ENCODE results near the gene PTPRU.

PTPRU gene

DNA sequence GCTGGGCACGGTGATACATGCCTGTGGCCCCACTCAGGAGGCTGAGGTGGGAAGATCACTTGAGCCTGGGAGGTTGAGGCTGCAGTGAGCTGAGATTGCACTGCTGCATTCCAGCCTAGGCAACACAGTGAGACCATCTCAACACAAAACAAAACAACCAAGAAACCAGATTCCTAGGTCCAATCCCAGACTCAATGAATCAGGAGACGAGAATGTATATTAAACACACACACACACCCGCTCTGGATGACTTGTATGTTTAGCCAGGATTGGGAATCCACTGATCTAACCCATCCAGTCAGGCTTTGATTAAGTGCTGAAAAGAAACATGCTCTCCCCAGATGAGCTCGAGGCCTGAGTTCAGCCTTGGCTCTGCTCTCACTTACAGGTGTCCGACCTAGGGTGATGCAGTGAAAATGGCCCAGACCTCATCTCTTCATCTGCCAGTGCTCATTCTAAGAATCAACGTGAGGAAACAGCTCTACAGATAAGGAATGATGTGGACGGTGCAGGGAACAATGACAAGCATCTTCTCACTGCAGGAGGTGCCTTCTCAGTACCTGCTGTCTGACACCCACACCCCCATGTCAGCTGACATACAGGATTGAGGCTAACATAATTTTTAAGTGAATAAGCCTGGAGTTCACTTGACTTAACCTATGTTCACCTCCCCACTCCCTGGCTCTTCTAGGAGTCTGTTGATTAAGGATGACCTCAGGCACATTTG is 39.3 kb upstream of the PTPRU start:
- TF ChIP-seq ZFP30 (CRISPR knock-in tag; IDR thresholded peaks at IDR 0.05) (no peak), TSHZ2 (CRISPR knock-in tag; IDR thresholded peaks at IDR 0.05) (no peak), ESRRG (CRISPR knock-in tag; IDR thresholded peaks at IDR 0.05) (no peak), ZFP3 (CRISPR knock-in tag; IDR thresholded peaks at IDR 0.05) (no peak), CSDC2 (CRISPR knock-in tag; IDR thresholded peaks at IDR 0.05) (no peak), SNAI2 (CRISPR knock-in tag; IDR thresholded peaks at IDR 0.05) (no peak), BACH2 (CRISPR knock-in tag; IDR thresholded peaks at IDR 0.05; ENCODE audit: borderline replicate concordance) (no peak), RARB (CRISPR knock-in tag; IDR thresholded peaks at IDR 0.05) (no peak), ZNF70 (CRISPR knock-in tag; IDR thresholded peaks at IDR 0.05) (no peak), TCF4 (CRISPR knock-in tag; IDR thresholded peaks at IDR 0.05; ENCODE audit: borderline replicate concordance) (no peak), ZNF8 (CRISPR knock-in tag; IDR thresholded peaks at IDR 0.05) (no peak), GLIS3 (CRISPR knock-in tag; IDR thresholded peaks at IDR 0.05) (no peak)
- TF ChIP-seq, protein P1, sequence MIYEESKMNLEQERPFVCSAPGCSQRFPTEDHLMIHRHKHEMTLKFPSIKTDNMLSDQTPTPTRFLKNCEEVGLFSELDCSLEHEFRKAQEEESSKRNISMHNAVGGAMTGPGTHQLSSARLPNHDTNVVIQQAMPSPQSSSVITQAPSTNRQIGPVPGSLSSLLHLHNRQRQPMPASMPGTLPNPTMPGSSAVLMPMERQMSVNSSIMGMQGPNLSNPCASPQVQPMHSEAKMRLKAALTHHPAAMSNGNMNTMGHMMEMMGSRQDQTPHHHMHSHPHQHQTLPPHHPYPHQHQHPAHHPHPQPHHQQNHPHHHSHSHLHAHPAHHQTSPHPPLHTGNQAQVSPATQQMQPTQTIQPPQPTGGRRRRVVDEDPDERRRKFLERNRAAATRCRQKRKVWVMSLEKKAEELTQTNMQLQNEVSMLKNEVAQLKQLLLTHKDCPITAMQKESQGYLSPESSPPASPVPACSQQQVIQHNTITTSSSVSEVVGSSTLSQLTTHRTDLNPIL (CRISPR knock-in tag; IDR thresholded peaks at IDR 0.05; ENCODE audit: low read depth), result no peak
- TF ChIP-seq, protein P2, sequence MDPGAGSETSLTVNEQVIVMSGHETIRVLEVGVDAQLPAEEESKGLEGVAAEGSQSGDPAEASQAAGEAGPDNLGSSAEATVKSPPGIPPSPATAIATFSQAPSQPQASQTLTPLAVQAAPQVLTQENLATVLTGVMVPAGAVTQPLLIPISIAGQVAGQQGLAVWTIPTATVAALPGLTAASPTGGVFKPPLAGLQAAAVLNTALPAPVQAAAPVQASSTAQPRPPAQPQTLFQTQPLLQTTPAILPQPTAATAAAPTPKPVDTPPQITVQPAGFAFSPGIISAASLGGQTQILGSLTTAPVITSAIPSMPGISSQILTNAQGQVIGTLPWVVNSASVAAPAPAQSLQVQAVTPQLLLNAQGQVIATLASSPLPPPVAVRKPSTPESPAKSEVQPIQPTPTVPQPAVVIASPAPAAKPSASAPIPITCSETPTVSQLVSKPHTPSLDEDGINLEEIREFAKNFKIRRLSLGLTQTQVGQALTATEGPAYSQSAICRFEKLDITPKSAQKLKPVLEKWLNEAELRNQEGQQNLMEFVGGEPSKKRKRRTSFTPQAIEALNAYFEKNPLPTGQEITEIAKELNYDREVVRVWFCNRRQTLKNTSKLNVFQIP (CRISPR knock-in tag; IDR thresholded peaks at IDR 0.05; ENCODE audit: borderline replicate concordance, low read depth), result no peak
- TF ChIP-seq, protein P3, sequence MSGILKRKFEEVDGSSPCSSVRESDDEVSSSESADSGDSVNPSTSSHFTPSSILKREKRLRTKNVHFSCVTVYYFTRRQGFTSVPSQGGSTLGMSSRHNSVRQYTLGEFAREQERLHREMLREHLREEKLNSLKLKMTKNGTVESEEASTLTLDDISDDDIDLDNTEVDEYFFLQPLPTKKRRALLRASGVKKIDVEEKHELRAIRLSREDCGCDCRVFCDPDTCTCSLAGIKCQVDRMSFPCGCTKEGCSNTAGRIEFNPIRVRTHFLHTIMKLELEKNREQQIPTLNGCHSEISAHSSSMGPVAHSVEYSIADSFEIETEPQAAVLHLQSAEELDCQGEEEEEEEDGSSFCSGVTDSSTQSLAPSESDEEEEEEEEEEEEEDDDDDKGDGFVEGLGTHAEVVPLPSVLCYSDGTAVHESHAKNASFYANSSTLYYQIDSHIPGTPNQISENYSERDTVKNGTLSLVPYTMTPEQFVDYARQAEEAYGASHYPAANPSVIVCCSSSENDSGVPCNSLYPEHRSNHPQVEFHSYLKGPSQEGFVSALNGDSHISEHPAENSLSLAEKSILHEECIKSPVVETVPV (CRISPR knock-in tag; IDR thresholded peaks at IDR 0.05), result no peak
- peak; percentile 77 for ATAC-seq

DNA sequence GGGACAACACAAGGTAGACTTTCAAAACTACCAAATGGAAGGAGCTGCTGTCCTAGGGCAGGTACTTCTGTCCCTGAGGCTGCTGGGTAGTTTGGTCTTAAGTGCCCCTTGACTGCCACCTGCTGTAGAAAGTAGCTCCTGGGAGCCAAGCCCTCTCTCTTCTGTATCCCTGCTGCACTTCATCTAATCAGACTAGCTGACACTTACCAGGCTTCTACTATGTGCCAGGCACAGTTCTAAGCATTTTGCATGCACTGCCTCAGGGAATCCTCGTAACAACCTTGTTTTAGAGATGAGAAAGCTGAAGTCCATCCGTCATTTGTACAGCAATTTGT is 38.8 kb upstream of the PTPRU start:
- peak; percentile 90 for ATAC-seq
- no peak for TF ChIP-seq TSHZ2 (CRISPR knock-in tag; IDR thresholded peaks at IDR 0.05)

DNA sequence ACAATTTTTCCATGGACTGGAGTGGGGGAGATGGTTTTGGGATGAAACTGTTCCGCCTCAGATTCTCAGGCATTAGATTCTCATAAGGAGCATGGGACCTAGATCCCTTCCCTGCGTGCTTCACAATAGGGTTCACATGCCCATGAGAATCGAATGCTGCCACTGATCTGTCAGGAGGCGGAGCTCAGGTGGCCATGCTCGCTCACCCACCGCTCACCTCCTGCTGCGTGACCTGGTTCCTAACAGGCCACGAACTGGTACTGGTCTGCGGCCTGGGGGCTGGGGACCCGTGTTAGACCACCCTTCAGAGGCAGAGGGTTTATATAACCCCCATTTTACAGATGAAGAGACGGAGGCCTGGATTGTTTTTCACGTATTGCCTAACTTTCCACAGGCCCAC is 38.3 kb upstream of the PTPRU start:
- TF ChIP-seq ISL1 (CRISPR knock-in tag; IDR thresholded peaks at IDR 0.05), result no peak
- no peak for TF ChIP-seq SNAI2 (CRISPR knock-in tag; IDR thresholded peaks at IDR 0.05)
- no peak for TF ChIP-seq ZFP30 (CRISPR knock-in tag; IDR thresholded peaks at IDR 0.05)
- no peak for ATAC-seq

- no peak for ATAC-seq
- TF ChIP-seq ZNF8 (CRISPR knock-in tag; IDR thresholded peaks at IDR 0.05) (no peak), PPARA (CRISPR knock-in tag; IDR thresholded peaks at IDR 0.05; ENCODE audit: borderline replicate concordance) (no peak), ZFP30 (CRISPR knock-in tag; IDR thresholded peaks at IDR 0.05) (no peak), ZFP3 (CRISPR knock-in tag; IDR thresholded peaks at IDR 0.05) (no peak), OSR1 (CRISPR knock-in tag; IDR thresholded peaks at IDR 0.05) (no peak), ZNF565 (CRISPR knock-in tag; conservative IDR thresholded peaks at IDR 0.05; ENCODE audit: low read depth) (no peak), TCF4 (CRISPR knock-in tag; IDR thresholded peaks at IDR 0.05; ENCODE audit: borderline replicate concordance) (no peak), ARNTL (CRISPR knock-in tag; IDR thresholded peaks at IDR 0.05; ENCODE audit: borderline replicate concordance, low read depth) (no peak), ZC3H10 (CRISPR knock-in tag; IDR thresholded peaks at IDR 0.05) (no peak)
- TF ChIP-seq, protein P1 (CRISPR knock-in tag; IDR thresholded peaks at IDR 0.05; ENCODE audit: low read depth), result no peak
- TF ChIP-seq, protein P2 (CRISPR knock-in tag; IDR thresholded peaks at IDR 0.05; ENCODE audit: borderline replicate concordance, low read depth), result no peak
These were observed 35.3 kb upstream of the PTPRU start for GRCh38 chr1:29200906-29201594.

Data from SK-N-SH treated with all-trans-retinoic acid at 6 μM for 48 hours (cell line).